ENCODE results near the gene LCA5L.

LCA5L gene

GRCh38 chr21:39479814-39480182, 34.2 kb upstream of the LCA5L start:
- H3K4me3 ChIP-seq (ENCODE audit: low read depth, low read length) = no peak overlapping the region
- TF ChIP-seq CTCF (IDR thresholded peaks at IDR 0.05; ENCODE audit: low read depth, low read length, missing control alignments) = no peak
- no peak for DNase-seq (ENCODE audit: low read depth)

GRCh38 chr21:39479164-39479813, 33.7 kb upstream of the LCA5L start:
- no peak for DNase-seq (ENCODE audit: low read depth)
- TF ChIP-seq CTCF (IDR thresholded peaks at IDR 0.05; ENCODE audit: low read depth, low read length, missing control alignments) = no peak
- H3K4me3 ChIP-seq (ENCODE audit: low read depth, low read length) = no peak overlapping the region

- TF ChIP-seq CTCF (IDR thresholded peaks at IDR 0.05; ENCODE audit: low read depth, low read length, missing control alignments) = no peak
- no peak for DNase-seq (ENCODE audit: low read depth)
- H3K4me3 ChIP-seq (ENCODE audit: low read depth, low read length) = no peak overlapping the region
Measured at GRCh38 chr21:39474611-39475010, 29.0 kb upstream of the LCA5L start.

- DNase-seq (ENCODE audit: low read depth) = no peak
- H3K4me3 ChIP-seq (ENCODE audit: low read depth, low read length) = no peak overlapping the region
- no peak for TF ChIP-seq CTCF (IDR thresholded peaks at IDR 0.05; ENCODE audit: low read depth, low read length, missing control alignments)
Measured at GRCh38 chr21:39472786-39473185, 27.2 kb upstream of the LCA5L start.

GRCh38 chr21:39471598-39471997, 26.0 kb upstream of the LCA5L start:
- TF ChIP-seq CTCF (IDR thresholded peaks at IDR 0.05; ENCODE audit: low read depth, low read length, missing control alignments) = no peak
- no peak overlapping the region for H3K4me3 ChIP-seq (ENCODE audit: low read depth, low read length)
- DNase-seq (ENCODE audit: low read depth) = no peak

GRCh38 chr21:39468559-39468958, 23.0 kb upstream of the LCA5L start:
- no peak for TF ChIP-seq CTCF (IDR thresholded peaks at IDR 0.05; ENCODE audit: low read depth, low read length, missing control alignments)
- no peak for DNase-seq (ENCODE audit: low read depth)
- no peak overlapping the region for H3K4me3 ChIP-seq (ENCODE audit: low read depth, low read length)

- H3K4me3 ChIP-seq (ENCODE audit: low read depth, low read length) = no peak overlapping the region
- no peak for TF ChIP-seq CTCF (IDR thresholded peaks at IDR 0.05; ENCODE audit: low read depth, low read length, missing control alignments)
- DNase-seq (ENCODE audit: low read depth) = no peak
Measured at GRCh38 chr21:39467746-39468145, 22.2 kb upstream of the LCA5L start.
